Colonic mucosa (tissue), 4 donors: Measurements from ENCODE around the gene TAOK1. TPM values are rescaled to one million over a fixed set of nuclear protein-coding genes. Genes with fewer than 3 reads are reported as not detected.

Source experiments
- DNase-seq: peaks from one replicate; pipeline ENCODE4 v3.0.0-alpha.2; 2020
- H3K27ac ChIP-seq: fragments of 200-600 bp; one replicate; pipeline ENCODE4 v1.8.0; 2021
- H3K27me3 ChIP-seq: fragments of 200-600 bp; one replicate; pipeline ENCODE4 v1.8.0; 2021
- H3K36me3 ChIP-seq: fragments of 200-600 bp; one replicate; pipeline ENCODE4 v1.8.0; 2021
- H3K4me1 ChIP-seq: fragments of 200-600 bp; one replicate; pipeline ENCODE4 v1.8.0; 2021; ENCODE audit warnings: mild to moderate bottlenecking
- H3K4me3 ChIP-seq: fragments of 200-600 bp; one replicate; pipeline ENCODE4 v1.8.0; 2021
- H3K9ac ChIP-seq, 2 donors: one replicate each; pipeline ENCODE4 v1.7.0; 2013; ENCODE audit warnings: control low read depth in 2 of 2, low read depth in 2 of 2, low read length in 2 of 2
- H3K9me3 ChIP-seq: fragments of 200-600 bp; one replicate; pipeline ENCODE4 v1.8.0; 2021
- CTCF ChIP-seq: fragments of 200-600 bp; IDR thresholded peaks from one replicate; pipeline ENCODE4 v1.8.0; 2022; ENCODE audit warnings: antibody characterized with exemption, mild to moderate bottlenecking
- intact Hi-C: fragments of 100-400 bp; cut with DNase I; formaldehyde crosslinking; loops from one replicate; pipeline ENCODE4 v1.14.1; 2022
- total RNA-seq, 2 donors: library from RNA; stranded (reverse); fragmentation: NEBNext Ultra II Directional in 1 of 2; extraction: Animal tissue kit (Norgen Biotek cat#: 25700) in 1 of 2; gene quantifications; one replicate each; pipeline ENCODE4 v1.2.1, GENCODE V29; 2021
- donor health status: healthy.
- donor health status: DM: no; HTN: no; CAD: no.
- donor health status: DM: no; HTN: no; CAD: no.

TAOK1 gene
- total RNA-seq, 2 donors from 2014 or later = 42.1 to 57.1 TPM

- TF ChIP-seq CTCF = no peak
- no peak for DNase-seq
- no peaks in the 10 kb centered on the region for H3K36me3 ChIP-seq
- H3K27ac ChIP-seq = no peak overlapping the region
- H3K4me3 ChIP-seq = no peak overlapping the region
- no peaks in the 10 kb centered on the region for H3K27me3 ChIP-seq
- peaks cover 4% of the 10 kb centered on the region for H3K4me1 ChIP-seq
- no peak overlapping the region for H3K9ac ChIP-seq
- intact Hi-C loops = no loop called here
- H3K9me3 ChIP-seq = no peaks in the 10 kb centered on the region
These were observed 43.4 kb downstream of the TAOK1 start for GRCh38 chr17:29433541-29433940.

GRCh38 chr17:29434550-29434949 is 44.4 kb downstream of the TAOK1 start:
- no peak for TF ChIP-seq CTCF
- Histone ChIP-seq H3K9ac (no peak overlapping the region), H3K27me3 (no peaks in the 10 kb centered on the region), H3K27ac (no peak overlapping the region), H3K4me3 (no peak overlapping the region), H3K36me3 (no peaks in the 10 kb centered on the region), H3K9me3 (no peaks in the 10 kb centered on the region), H3K4me1 (peaks cover 4% of the 10 kb centered on the region)
- DNase-seq = no peak
- intact Hi-C loops = no loop called here

GRCh38 chr17:29442451-29442850 is 52.3 kb downstream of the TAOK1 start:
- no peaks in the 10 kb centered on the region for H3K27me3 ChIP-seq

GRCh38 chr17:29443041-29443739 is 53.0 kb downstream of the TAOK1 start:
- Histone ChIP-seq H3K4me1 (no peaks in the 10 kb centered on the region), H3K9me3 (no peaks in the 10 kb centered on the region)

More at GRCh38 chr17:29442451-29442850, 52.3 kb downstream of the TAOK1 start:
- intact Hi-C loops = no loop called here
- H3K27ac ChIP-seq = no peak overlapping the region
- no peak overlapping the region for H3K4me3 ChIP-seq
- no peak for TF ChIP-seq CTCF
- H3K4me1 ChIP-seq = no peaks in the 10 kb centered on the region
- DNase-seq = no peak
- H3K9me3 ChIP-seq = no peaks in the 10 kb centered on the region
- H3K36me3 ChIP-seq = no peaks in the 10 kb centered on the region
- H3K9ac ChIP-seq = no peak overlapping the region

GRCh38 chr17:29444589-29444988 is 54.4 kb downstream of the TAOK1 start:
- Histone ChIP-seq H3K4me1 (no peaks in the 10 kb centered on the region), H3K9ac (no peak overlapping the region), H3K4me3 (no peak overlapping the region), H3K27me3 (no peaks in the 10 kb centered on the region), H3K9me3 (no peaks in the 10 kb centered on the region), H3K36me3 (no peaks in the 10 kb centered on the region), H3K27ac (no peak overlapping the region)
- DNase-seq = no peak
- TF ChIP-seq CTCF = no peak
- intact Hi-C loops = no loop called here

More at GRCh38 chr17:29443041-29443739, 53.0 kb downstream of the TAOK1 start:
- Histone ChIP-seq H3K27ac (no peak overlapping the region), H3K36me3 (no peaks in the 10 kb centered on the region), H3K27me3 (no peaks in the 10 kb centered on the region), H3K9ac (no peak overlapping the region), H3K4me3 (no peak overlapping the region)
- TF ChIP-seq CTCF = no peak
- DNase-seq = no peak
- intact Hi-C loops = no loop called here
